ENCODE results near the gene SIX3. TPM values are rescaled to one million over a fixed set of nuclear protein-coding genes. Genes with fewer than 3 reads are reported as not detected.
A peak's percentile ranks its signal among the peaks of the same experiment; 100 is the strongest.

SIX3 gene
- total RNA-seq, 6 donors from 2014 or later, result not detected

GRCh38 chr2:44935729-44936098 is 5.8 kb upstream of the SIX3 start:
- ATAC-seq (ENCODE audit: low FRiP score in 2 of 2), result no peak

GRCh38 chr2:44936275-44936674 is 5.2 kb upstream of the SIX3 start:
- Histone ChIP-seq H3K27ac (no peak overlapping the region), H3K36me3 (no peaks in the 10 kb centered on the region), H3K4me3 (no peak overlapping the region), H3K27me3 (peaks cover 0 to 91% (median 58%) of the 10 kb centered on the region in 4 donors), H3K9me3 (no peaks in the 10 kb centered on the region), H3K4me1 (peaks cover 35 to 67% (median 42%) of the 10 kb centered on the region in 4 donors)
- DNase-seq (no peak), ATAC-seq (ENCODE audit: low FRiP score in 2 of 2) (no peak)
- WGBS, 2 donors, result 16 to 30% methylated on average over 6 of the region's 6 CpGs
- no peak for TF ChIP-seq CTCF (IDR thresholded peaks at IDR 0.05)
- no peak for TF ChIP-seq EP300 (IDR thresholded peaks at IDR 0.05)
- no peak for TF ChIP-seq POLR2AphosphoS5 (IDR thresholded peaks at IDR 0.05)
- TF ChIP-seq POLR2A (IDR thresholded peaks at IDR 0.05), result no peak

More at GRCh38 chr2:44935729-44936098, 5.8 kb upstream of the SIX3 start:
- Histone ChIP-seq H3K4me3 (peak overlapping the region in 1 of 4 donors; percentile 23), H3K4me1 (peaks cover 31 to 62% (median 39%) of the 10 kb centered on the region in 4 donors), H3K36me3 (no peaks in the 10 kb centered on the region), H3K9me3 (no peaks in the 10 kb centered on the region), H3K27ac (no peak overlapping the region), H3K27me3 (peaks cover 0 to 86% (median 59%) of the 10 kb centered on the region in 4 donors)
- no peak for TF ChIP-seq POLR2A (IDR thresholded peaks at IDR 0.05)
- no peak for DNase-seq
- WGBS, 2 donors, result 0 to 2% methylated on average over 3 to 18 of the region's 27 CpGs

GRCh38 chr2:44936715-44937687 is 4.5 kb upstream of the SIX3 start:
- DNase-seq (peak in 1 of 2 donors; percentile 55), ATAC-seq (ENCODE audit: low FRiP score in 2 of 2) (no peak)
- H3K36me3 ChIP-seq, result no peaks in the 10 kb centered on the region
- TF ChIP-seq CTCF (IDR thresholded peaks at IDR 0.05), result no peak
- no peak for TF ChIP-seq POLR2AphosphoS5 (IDR thresholded peaks at IDR 0.05)
- TF ChIP-seq POLR2A (IDR thresholded peaks at IDR 0.05), result no peak
- TF ChIP-seq EP300 (IDR thresholded peaks at IDR 0.05), result no peak
- WGBS, 2 donors, result 5 to 13% methylated on average over 8 to 21 of the region's 22 CpGs
- peaks cover 43 to 75% (median 49%) of the 10 kb centered on the region in 4 donors for H3K4me1 ChIP-seq
- H3K27ac ChIP-seq, result no peak overlapping the region
- H3K27me3 ChIP-seq, result peaks cover 0 to 98% (median 60%) of the 10 kb centered on the region in 4 donors
- no peaks in the 10 kb centered on the region for H3K9me3 ChIP-seq
- H3K4me3 ChIP-seq, result no peak overlapping the region

DNA sequence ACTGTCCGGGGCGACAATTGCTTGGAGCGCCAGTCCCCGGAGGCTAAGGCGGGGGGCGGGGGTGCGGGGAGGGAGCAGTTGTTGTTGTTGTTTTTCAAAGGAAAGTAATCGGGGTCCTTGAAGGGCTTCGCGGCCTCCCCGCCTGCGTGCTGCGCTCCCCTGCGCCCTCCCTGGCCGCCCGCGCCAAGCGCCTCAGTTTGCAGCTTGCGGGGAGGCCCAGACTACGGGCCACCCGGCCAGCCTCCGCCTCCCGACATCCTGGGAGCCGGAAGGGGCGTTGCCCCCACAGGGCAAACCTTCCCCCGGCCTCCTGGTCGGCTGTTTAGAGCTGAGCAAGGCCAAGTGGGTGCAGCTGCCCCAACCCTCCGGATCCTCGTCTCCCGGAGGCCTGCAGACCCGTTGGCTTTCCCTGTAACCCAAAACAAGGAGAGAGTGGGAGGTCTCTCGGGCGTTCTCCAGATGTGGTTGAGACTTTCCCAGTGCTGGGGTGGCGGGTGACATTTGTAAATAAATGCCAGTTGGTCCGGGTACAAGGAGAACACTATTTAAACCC is 3.7 kb upstream of the SIX3 start:
- H3K4me3 ChIP-seq, result peak overlapping the region in 2 of 4 donors; percentile 8 to 37
- peaks cover 50 to 80% (median 56%) of the 10 kb centered on the region in 4 donors for H3K4me1 ChIP-seq
- TF ChIP-seq POLR2A (IDR thresholded peaks at IDR 0.05), result no peak
- no peak for TF ChIP-seq CTCF (IDR thresholded peaks at IDR 0.05)
- no peak for TF ChIP-seq EP300 (IDR thresholded peaks at IDR 0.05)
- no peak overlapping the region for H3K27ac ChIP-seq
- H3K27me3 ChIP-seq, result peaks cover 0 to 98% (median 61%) of the 10 kb centered on the region in 4 donors
- peak in 1 of 2 donors; percentile 82 for DNase-seq
- ATAC-seq (ENCODE audit: low FRiP score in 2 of 2), result no peak
- H3K9me3 ChIP-seq, result no peaks in the 10 kb centered on the region
- no peaks in the 10 kb centered on the region for H3K36me3 ChIP-seq
- 4 to 6% methylated on average over 10 to 17 of the region's 35 CpGs for WGBS, 2 donors
